H9 (cell line): ENCODE data around the gene RFESD. TPM values are rescaled to one million over a fixed set of nuclear protein-coding genes. Genes with fewer than 3 reads are reported as not detected.

Experiments used
- DNase-seq: peaks from one replicate; pipeline ENCODE4 v3.0.0-alpha.2; 2017
- H2AFZ ChIP-seq: one replicate; pipeline ENCODE4 v1.6.1; 2013; ENCODE audit warnings: mild to moderate bottlenecking, low read length, control low read depth, moderate library complexity
- H2AK5ac ChIP-seq: 2 replicates; pipeline ENCODE4 v1.6.1; 2013; ENCODE audit warnings: low read length, control low read depth, mixed read lengths; ENCODE audit not compliant: insufficient read length
- H2BK120ac ChIP-seq: one replicate; pipeline ENCODE4 v1.6.1; 2013; ENCODE audit warnings: low read depth, mild to moderate bottlenecking, low read length, control low read depth, inconsistent platforms; ENCODE audit not compliant: poor library complexity, severe bottlenecking
- H2BK12ac ChIP-seq: 2 replicates; pipeline ENCODE4 v1.6.1; 2013; ENCODE audit warnings: low read length, control low read depth, mixed read lengths, low read depth; ENCODE audit not compliant: insufficient read length
- H2BK15ac ChIP-seq: 2 replicates; pipeline ENCODE4 v1.6.1; 2013; ENCODE audit warnings: low read depth, low read length, control low read depth
- H2BK20ac ChIP-seq: one replicate; pipeline ENCODE4 v1.6.1; 2013; ENCODE audit warnings: low read depth, mild to moderate bottlenecking, low read length, control low read depth, inconsistent platforms; ENCODE audit not compliant: poor library complexity, severe bottlenecking
- H2BK5ac ChIP-seq: 2 replicates; pipeline ENCODE4 v1.6.1; 2013; ENCODE audit warnings: low read length, control low read depth, mixed read lengths; ENCODE audit not compliant: insufficient read length
- H3K14ac ChIP-seq: 2 replicates; pipeline ENCODE4 v1.6.1; 2013; ENCODE audit warnings: low read length, control low read depth; ENCODE audit not compliant: insufficient read depth
- H3K18ac ChIP-seq: 2 replicates; pipeline ENCODE4 v1.6.1; 2013; ENCODE audit warnings: low read depth, mild to moderate bottlenecking, mixed read lengths, low read length, control low read depth; ENCODE audit not compliant: insufficient read length
- H3K23ac ChIP-seq: 2 replicates; pipeline ENCODE4 v1.6.1; 2013; ENCODE audit warnings: low read length, control low read depth, mixed read lengths, low read depth; ENCODE audit not compliant: insufficient read length
- H3K23me2 ChIP-seq: 2 replicates; pipeline ENCODE4 v1.6.1; 2013; ENCODE audit warnings: low read depth, mild to moderate bottlenecking, mixed read lengths, low read length, control low read depth; ENCODE audit not compliant: insufficient read length, poor library complexity, severe bottlenecking
- H3K27ac ChIP-seq: 2 replicates; pipeline ENCODE4 v1.5.1; 2013; ENCODE audit warnings: low read length, control low read depth, mixed read lengths, low read depth; ENCODE audit not compliant: insufficient read length
- H3K27me3 ChIP-seq: 2 replicates; pipeline ENCODE4 v1.6.1; 2013; ENCODE audit warnings: low read length, control low read depth, inconsistent platforms; ENCODE audit not compliant: insufficient read depth
- H3K4ac ChIP-seq: 2 replicates; pipeline ENCODE4 v1.6.1; 2013; ENCODE audit warnings: low read depth, mild to moderate bottlenecking, control low read depth, inconsistent platforms, low read length, moderate library complexity
- H3K4me1 ChIP-seq: 2 replicates; pipeline ENCODE4 v1.6.1; 2013; ENCODE audit warnings: low read length, control low read depth, inconsistent platforms; ENCODE audit not compliant: insufficient read depth
- H3K4me2 ChIP-seq: 2 replicates; pipeline ENCODE4 v1.6.1; 2013; ENCODE audit warnings: low read length, control low read depth, mixed read lengths; ENCODE audit not compliant: insufficient read length, insufficient read depth
- H3K56ac ChIP-seq: 2 replicates; pipeline ENCODE4 v1.6.1; 2013; ENCODE audit warnings: low read depth, mild to moderate bottlenecking, mixed read lengths, low read length, control low read depth; ENCODE audit not compliant: insufficient read length
- H3K79me1 ChIP-seq: 2 replicates; pipeline ENCODE4 v1.6.1; 2013; ENCODE audit warnings: low read depth, mild to moderate bottlenecking, moderate library complexity, low read length, control low read depth, inconsistent platforms; ENCODE audit not compliant: insufficient read depth, poor library complexity, severe bottlenecking
- H3K79me2 ChIP-seq: 2 replicates; pipeline ENCODE4 v1.6.1; 2013; ENCODE audit warnings: low read length, control low read depth, inconsistent platforms; ENCODE audit not compliant: insufficient read depth
- H3K9ac ChIP-seq: 2 replicates; pipeline ENCODE4 v1.6.1; 2013; ENCODE audit warnings: low read length, control low read depth, mixed read lengths; ENCODE audit not compliant: insufficient read length; ENCODE audit errors: extremely low read depth
- H3K9me3 ChIP-seq: one replicate; pipeline ENCODE4 v1.6.1; 2013; ENCODE audit warnings: low read depth, low read length, inconsistent platforms; ENCODE audit not compliant: control insufficient read depth
- H3T11ph ChIP-seq: one replicate; pipeline ENCODE4 v1.6.1; 2013; ENCODE audit warnings: mild to moderate bottlenecking, low read length, control low read depth, inconsistent platforms
- H4K20me1 ChIP-seq: one replicate; pipeline ENCODE4 v1.6.1; 2013; ENCODE audit not compliant: control insufficient read depth, insufficient read length, insufficient read depth
- H4K5ac ChIP-seq: 2 replicates; pipeline ENCODE4 v1.6.1; 2013; ENCODE audit warnings: low read depth, mild to moderate bottlenecking, mixed read lengths, low read length, control low read depth; ENCODE audit not compliant: insufficient read length
- H4K8ac ChIP-seq: replicated peaks from 2 replicates; pipeline ENCODE4 v1.6.1; 2013; ENCODE audit warnings: low read length, control low read depth, mixed read lengths, low read depth; ENCODE audit not compliant: insufficient read length
- H4K91ac ChIP-seq: 2 replicates; pipeline ENCODE4 v1.6.1; 2013; ENCODE audit warnings: low read depth, mild to moderate bottlenecking, moderate library complexity, mixed read lengths, low read length, control low read depth; ENCODE audit not compliant: insufficient read length
- H3K27ac Mint-ChIP-seq, 3 experiments: 2 replicates in 2 of 3; 3 replicates in 1 of 3; pipeline ENCODE4 v1.8.0; 2020 to 2021; ENCODE audit warnings: mixed read lengths in 3 of 3, mild to moderate bottlenecking in 1 of 3, moderate library complexity in 1 of 3
- H3K27me3 Mint-ChIP-seq: 2 replicates; pipeline ENCODE4 v1.8.0; 2021; ENCODE audit warnings: low read depth, mild to moderate bottlenecking, moderate library complexity, mixed read lengths
- H3K36me3 Mint-ChIP-seq, 3 experiments: 2 replicates in 2 of 3; 3 replicates in 1 of 3; pipeline ENCODE4 v1.8.0; 2020 to 2021; ENCODE audit warnings: low read depth in 3 of 3, mixed read lengths in 3 of 3; ENCODE audit not compliant: insufficient read depth in 1 of 3
- H3K4me1 Mint-ChIP-seq, 2 experiments: 2 replicates each; pipeline ENCODE4 v1.8.0; 2020; ENCODE audit warnings: mixed read lengths in 2 of 2
- H3K4me3 Mint-ChIP-seq, 2 experiments: 2 replicates in 1 of 2; 3 replicates in 1 of 2; pipeline ENCODE4 v1.8.0; 2020 to 2021; ENCODE audit warnings: mild to moderate bottlenecking in 2 of 2, mixed read lengths in 2 of 2, moderate library complexity in 1 of 2
- H3K9me3 Mint-ChIP-seq, 2 experiments: 2 replicates in 1 of 2; 3 replicates in 1 of 2; pipeline ENCODE4 v1.8.0; 2020; ENCODE audit warnings: mild to moderate bottlenecking in 2 of 2, mixed read lengths in 2 of 2, moderate library complexity in 1 of 2
- CTCF ChIP-seq: fragments of 200-600 bp; sonication (generic); conservative IDR thresholded peaks from 3 replicates; pipeline ENCODE4 v1.8.0; 2021; ENCODE audit warnings: antibody characterized with exemption, mild to moderate bottlenecking
- WGBS: extraction: QIAGEN DNeasy Blood & Tissue Kit; methylation state at CpG from one replicate; pipeline ENCODE4 v1.1.7; 2013; ENCODE audit warnings: missing lambda C conversion rate, low lambda C conversion rate, mixed read lengths; ENCODE audit not compliant: insufficient read length; ENCODE audit errors: extremely low coverage; 5-methylcytosine and 5-hydroxymethylcytosine counted together
- total RNA-seq: library from RNA; stranded (reverse); gene quantifications from 2 replicates; pipeline ENCODE4 v1.2.1, GENCODE V29; 2021

RFESD gene
- total RNA-seq, 1 experiment from 2014 or later, result 1.7 TPM

- Histone ChIP-seq H3K23ac (no peak overlapping the region), H3K9me3 (no peaks in the 10 kb centered on the region), H2BK5ac (no peak overlapping the region), H4K91ac (no peak overlapping the region), H3K79me1 (no peaks in the 10 kb centered on the region), H3K4ac (no peak overlapping the region), H2BK20ac (no peak overlapping the region), H2AK5ac (no peak overlapping the region), H3K56ac (no peak overlapping the region), H3K23me2 (peaks cover 2% of the 10 kb centered on the region), H3K27me3 (no peaks in the 10 kb centered on the region), H2BK120ac (no peak overlapping the region), H3K4me2 (no peak overlapping the region), H2BK15ac (no peak overlapping the region), H3K14ac (no peak overlapping the region), H4K20me1 (no peaks in the 10 kb centered on the region), H3K18ac (no peak overlapping the region), H4K8ac (no peak overlapping the region), H3T11ph (no peak overlapping the region), H3K4me1 (no peaks in the 10 kb centered on the region), H3K9ac (no peak overlapping the region), H2BK12ac (no peak overlapping the region), H3K79me2 (no peaks in the 10 kb centered on the region), H4K5ac (no peak overlapping the region), H2AFZ (no peak overlapping the region), H3K27ac (no peak overlapping the region)
- Mint-ChIP-seq H3K9me3 (no peaks in the 10 kb centered on the region; a peak in 1 of 5 replicates), H3K27me3 (peaks cover 2% of the 10 kb centered on the region; the same call in 1 of the 2 replicates), H3K4me3 (no peak overlapping the region), H3K4me1 (peaks cover 0 to 4% of the 10 kb centered on the region in 2 experiments; a peak in 1 of 4 replicates), H3K36me3 (no peaks in the 10 kb centered on the region), H3K27ac (no peak overlapping the region)
- no peak for TF ChIP-seq CTCF
- DNase-seq, result no peak
- no CpG with 5 or more reads among the region's 5 CpGs for WGBS
Observed at GRCh38 chr5:95641741-95642220, 4.8 kb upstream of the RFESD start.
